IMR-90 (cell line): ENCODE measurements around the gene ZNF136. TPM values are rescaled to one million over a fixed set of nuclear protein-coding genes. Genes with fewer than 3 reads are reported as not detected.

ENCODE experiments used
- ATAC-seq: fragments of 200-7000 bp; cut with Tn5 transposase; 2 replicates; pipeline ENCODE4 v1.9.1; 2020; ENCODE audit warnings: low read depth, mild to moderate bottlenecking, moderate library complexity
- BruUV-seq: library from RNA; stranded (reverse); fragments of 400-500 nt; replicated peaks from 2 replicates; lab custom pipeline; 2021; lab: Mats Ljungman, UMichigan
- CTCF ChIA-PET: fragments of 300-600 bp; formaldehyde crosslinking; extraction: SDS; loops from one replicate; lab custom pipeline; 2021; ENCODE audit warnings: antibody characterized with exemption; lab: Yijun Ruan, JAX
- POLR2A ChIA-PET: fragments of 300-600 bp; sonication (Branson Sonifier 250); formaldehyde crosslinking; loops from one replicate; lab custom pipeline; 2022; ENCODE audit warnings: antibody characterized with exemption; ENCODE audit not compliant: unreplicated experiment; lab: Charles Lee
- DNase-seq: peaks from one replicate; pipeline ENCODE4 v3.0.0; 2013
- H2AFZ ChIP-seq: replicated peaks from 2 replicates; pipeline ENCODE3; 2013; ENCODE audit warnings: low read length, mild to moderate bottlenecking; ENCODE audit not compliant: poor library complexity
- H2AK5ac ChIP-seq: 2 replicates; pipeline ENCODE4 v1.6.1; 2013; ENCODE audit warnings: low read depth, low read length, inconsistent platforms
- H2AK9ac ChIP-seq: replicated peaks from 2 replicates; pipeline ENCODE3; 2013; ENCODE audit warnings: mild to moderate bottlenecking, low read depth, low read length, moderate library complexity; ENCODE audit not compliant: poor library complexity
- H2BK120ac ChIP-seq: 2 replicates; pipeline ENCODE4 v1.6.1; 2013; ENCODE audit warnings: low read depth, low read length, inconsistent platforms
- H2BK15ac ChIP-seq: 3 replicates; pipeline ENCODE4 v1.6.1; 2013; ENCODE audit warnings: low read depth, low read length, inconsistent platforms
- H2BK20ac ChIP-seq: 2 replicates; pipeline ENCODE4 v1.6.1; 2013; ENCODE audit warnings: low read depth, mild to moderate bottlenecking, inconsistent platforms, low read length, moderate library complexity
- H2BK5ac ChIP-seq: 2 replicates; pipeline ENCODE4 v1.6.1; 2013; ENCODE audit warnings: mild to moderate bottlenecking, low read depth, low read length, inconsistent platforms; ENCODE audit not compliant: poor library complexity, severe bottlenecking
- H3K14ac ChIP-seq: replicated peaks from 2 replicates; pipeline ENCODE4 v1.6.1; 2013; ENCODE audit warnings: low read depth, low read length, inconsistent platforms
- H3K18ac ChIP-seq: 2 replicates; pipeline ENCODE4 v1.6.1; 2013; ENCODE audit warnings: low read depth, low read length, control low read depth
- H3K23ac ChIP-seq: 2 replicates; pipeline ENCODE4 v1.6.1; 2013; ENCODE audit warnings: low read depth, low read length, inconsistent platforms
- H3K27ac ChIP-seq: 2 replicates; pipeline ENCODE4 v1.5.1; 2013; ENCODE audit warnings: mild to moderate bottlenecking, control low read depth, low read length; ENCODE audit not compliant: insufficient read depth
- H3K27me3 ChIP-seq: 2 replicates; pipeline ENCODE4 v1.6.1; 2013; ENCODE audit warnings: low read length; ENCODE audit not compliant: control insufficient read depth, insufficient read depth
- H3K36me3 ChIP-seq: 2 replicates; pipeline ENCODE4 v1.6.1; 2013; ENCODE audit warnings: low read length, mixed read lengths; ENCODE audit not compliant: control insufficient read depth, insufficient read depth
- H3K4ac ChIP-seq: 2 replicates; pipeline ENCODE4 v1.6.1; 2013; ENCODE audit warnings: low read depth, low read length, inconsistent platforms
- H3K4me1 ChIP-seq: 2 replicates; pipeline ENCODE4 v1.6.1; 2013; ENCODE audit warnings: low read length, mixed read lengths; ENCODE audit not compliant: control insufficient read depth, insufficient read depth
- H3K4me2 ChIP-seq: 2 replicates; pipeline ENCODE4 v1.6.1; 2013; ENCODE audit warnings: low read depth, mild to moderate bottlenecking, control low read depth, low read length, moderate library complexity
- H3K4me3 ChIP-seq: 2 replicates; pipeline ENCODE4 v1.5.1; 2013; ENCODE audit warnings: low read depth, mild to moderate bottlenecking, control low read depth, low read length, moderate library complexity; ENCODE audit not compliant: insufficient read depth
- H3K56ac ChIP-seq: 2 replicates; pipeline ENCODE4 v1.6.1; 2013; ENCODE audit warnings: low read length, inconsistent platforms; ENCODE audit not compliant: insufficient read depth; ENCODE audit errors: extremely low read depth
- H3K79me1 ChIP-seq, 2 experiments: 2 replicates each; pipeline ENCODE4 v1.6.1; 2013; ENCODE audit warnings: low read length in 2 of 2, inconsistent platforms in 1 of 2, low read depth in 1 of 2
- H3K9ac ChIP-seq: 2 replicates; pipeline ENCODE4 v1.6.1; 2013; ENCODE audit warnings: low read depth, low read length, control low read depth
- H3K9me1 ChIP-seq: 2 replicates; pipeline ENCODE4 v1.6.1; 2013; ENCODE audit warnings: low read length, inconsistent platforms; ENCODE audit not compliant: insufficient read depth
- H3K9me3 ChIP-seq: 2 replicates; pipeline ENCODE4 v1.6.1; 2013; ENCODE audit warnings: low read length; ENCODE audit not compliant: control insufficient read depth, insufficient read depth
- H4K20me1 ChIP-seq: 2 replicates; pipeline ENCODE4 v1.6.1; 2013; ENCODE audit warnings: low read length, inconsistent platforms; ENCODE audit not compliant: insufficient read depth
- H4K5ac ChIP-seq: 2 replicates; pipeline ENCODE4 v1.6.1; 2013; ENCODE audit warnings: mild to moderate bottlenecking, low read depth, low read length, control low read depth
- H4K8ac ChIP-seq, 2 experiments: 2 replicates each; pipeline ENCODE4 v1.6.1; 2013; ENCODE audit warnings: low read depth in 2 of 2, low read length in 2 of 2, control low read depth in 1 of 2, inconsistent platforms in 1 of 2
- H4K91ac ChIP-seq: 2 replicates; pipeline ENCODE4 v1.6.1; 2013; ENCODE audit warnings: low read depth, low read length, inconsistent platforms; ENCODE audit not compliant: insufficient read depth
- BHLHE40 ChIP-seq: fragments of 150-350 bp; IDR thresholded peaks from 2 replicates; pipeline ENCODE4 v1.6.1; 2016; ENCODE audit warnings: mild to moderate bottlenecking, low read depth, low read length
- CHD1 ChIP-seq: IDR thresholded peaks from 2 replicates; pipeline ENCODE4 v1.6.1; 2012; ENCODE audit warnings: low read depth, low read length, improper control_type of control experiment
- RCOR1 ChIP-seq: IDR thresholded peaks from 2 replicates; pipeline ENCODE4 v1.6.1; 2012; ENCODE audit warnings: mild to moderate bottlenecking, low read length, improper control_type of control experiment; ENCODE audit not compliant: insufficient replicate concordance
- RFX5 ChIP-seq: IDR thresholded peaks from 2 replicates; pipeline ENCODE4 v1.8.0; 2012; ENCODE audit warnings: low read depth, mild to moderate bottlenecking, low read length, moderate library complexity
- WGBS, 2 experiments: methylation state at CpG; one replicate each; pipeline versions ENCODE4 v1.1.5 to v1.1.7; 2013; ENCODE audit warnings: missing lambda C conversion rate in 2 of 2; ENCODE audit not compliant: insufficient read length in 1 of 2; ENCODE audit errors: extremely low coverage in 2 of 2; 5-methylcytosine and 5-hydroxymethylcytosine counted together
- dilution Hi-C: fragments of 300-500 bp; cut with HindIII; formaldehyde crosslinking; loops from one replicate; pipeline ENCODE4 v1.14.3; 2018; ENCODE audit warnings: low sequenced_read_pairs; ENCODE audit not compliant: unreplicated experiment
- in situ Hi-C: fragments of 300-500 bp; cut with MboI; formaldehyde crosslinking; loops from 3 replicates; pipeline ENCODE4 v1.14.3; 2019; ENCODE audit warnings: low sequenced_read_pairs, inconsistent platforms, mixed read lengths
- intact Hi-C: fragments of 100-400 bp; cut with micrococcal nuclease; formaldehyde crosslinking; loops from 2 replicates; pipeline ENCODE4 v1.10.0; 2022
- polyA plus RNA-seq, 3 experiments: library from polyadenylated mRNA; depleted of rRNA; stranded (reverse); fragments of >200 nt; gene quantifications; 2 replicates each; pipeline ENCODE4 v1.2.3, GENCODE V29; 2012; ENCODE audit warnings: low replicate concordance in 1 of 3
- total RNA-seq: library from RNA; depleted of rRNA; stranded (reverse); fragments of >200 nt; gene quantifications from 2 replicates; pipeline ENCODE4 v1.2.3, GENCODE V29; 2012

Gene ZNF136
- total and polyA plus RNA-seq, 2 of the 4 experiments (the other 2 are of a cell fraction), result 1.9 to 6.8 TPM

GRCh38 chr19:12205296-12205695, 42.4 kb downstream of the ZNF136 start:
- Histone ChIP-seq H3K4me3 (no peak overlapping the region), H2BK20ac (no peak overlapping the region), H3K27me3 (no peaks in the 10 kb centered on the region), H2AK5ac (no peak overlapping the region), H2BK15ac (no peak overlapping the region), H3K14ac (no peak overlapping the region), H4K20me1 (no peaks in the 10 kb centered on the region), H3K4ac (no peak overlapping the region), H3K4me1 (no peaks in the 10 kb centered on the region), H3K23ac (no peak overlapping the region), H3K79me1 (no peaks in the 10 kb centered on the region; a peak in 1 of 4 replicates), H2BK5ac (no peak overlapping the region), H3K9me3 (peaks cover 41% of the 10 kb centered on the region), H2BK120ac (no peak overlapping the region), H2AK9ac (no peak overlapping the region), H3K18ac (no peak overlapping the region), H4K5ac (no peak overlapping the region), H3K27ac (no peak overlapping the region), H4K91ac (no peak overlapping the region), H3K9me1 (no peaks in the 10 kb centered on the region), H3K4me2 (no peak overlapping the region), H3K56ac (no peak overlapping the region), H4K8ac (no peak overlapping the region), H2AFZ (no peak overlapping the region), H3K9ac (no peak overlapping the region), H3K36me3 (no peaks in the 10 kb centered on the region)
- dilution Hi-C loops (no loop called here), intact Hi-C loops (no loop called here), in situ Hi-C loops (no loop called here)
- TF ChIP-seq RFX5 (no peak), RCOR1 (no peak), CHD1 (no peak), BHLHE40 (no peak)
- no peak for DNase-seq
- POLR2A ChIA-PET, result no interaction called here
- no peak for ATAC-seq
- CTCF ChIA-PET, result no interaction called here
- no CpG with 5 or more reads among the region's 4 CpGs for WGBS, 2 experiments
- no TSS peak for BruUV-seq
